ENCODE measurements around the gene NOL3. TPM values are rescaled to one million over a fixed set of nuclear protein-coding genes. Genes with fewer than 3 reads are reported as not detected.

NOL3 gene
- total RNA-seq, 1 experiment from 2014 or later: 8.5 TPM

DNA sequence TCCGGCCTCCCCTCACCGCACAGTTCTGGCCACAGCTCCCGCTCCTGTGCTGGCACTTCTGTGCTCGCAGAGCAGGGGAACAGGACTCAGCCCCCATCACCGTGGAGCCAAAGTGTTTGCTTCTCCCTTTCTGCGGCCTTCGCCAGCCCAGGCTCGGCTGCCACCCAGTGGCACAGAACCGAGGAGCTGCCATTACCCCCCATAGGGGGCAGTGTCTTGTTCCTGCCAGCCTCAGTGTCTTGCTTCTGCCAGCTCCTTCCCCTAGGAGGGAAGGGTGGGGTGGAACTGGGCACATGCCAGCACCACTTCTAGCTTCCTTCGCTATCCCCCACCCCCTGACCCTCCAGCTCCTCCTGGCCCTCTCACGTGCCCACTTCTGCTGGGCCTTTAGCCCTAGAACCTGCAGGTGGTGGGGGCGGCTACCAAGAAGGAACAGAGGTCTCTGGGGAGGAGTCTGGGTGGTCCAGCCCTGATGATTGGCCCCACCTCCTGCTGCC is 27.9 kb downstream of the NOL3 start:
- DNase-seq (ENCODE audit: low spot score) (peak; percentile 53), ATAC-seq (peak; percentile 13)
- ChIA-PET CTCF (interaction anchor here (0.6 to 3.9 kb wide), 42 partner anchors 9 to 270 kb away, joined by 3 to 65 read pairs (median 5); partner anchors contain the start of genes B3GNT9, CES3, EXOC3L1 and FBXL8), POLR2A (interaction anchor here (0.6 to 0.7 kb wide), 3 partner anchors 28 to 229 kb away, joined by 3 to 4 read pairs (median 3); partner anchors contain the start of gene TMEM208)
- Mint-ChIP-seq H3K27ac (peak overlapping the region; percentile 85; the same call in 1 of the 2 replicates), H3K4me1 (peaks cover 13% of the 10 kb centered on the region), H3K36me3 (peaks cover 34% of the 10 kb centered on the region), H3K27me3 (ENCODE audit: low read depth) (no peaks in the 10 kb centered on the region), H3K4me3 (peak overlapping the region; percentile 55), H3K9me3 (no peaks in the 10 kb centered on the region)
- 0 out of 2 replicates have a peak, but pooled peaks have one; percentile 17 for TF ChIP-seq ZNF416 (CRISPR knock-in tag; IDR thresholded peaks at IDR 0.05)
- TF ChIP-seq OVOL2 (CRISPR knock-in tag; IDR thresholded peaks at IDR 0.05; ENCODE audit: borderline replicate concordance): no peak
- TF ChIP-seq FOXP1 (CRISPR knock-in tag; IDR thresholded peaks at IDR 0.05; ENCODE audit: borderline replicate concordance): no peak
- no peak for TF ChIP-seq ZNF396 (CRISPR knock-in tag; IDR thresholded peaks at IDR 0.05; ENCODE audit: borderline replicate concordance)
- TF ChIP-seq, protein P1, sequence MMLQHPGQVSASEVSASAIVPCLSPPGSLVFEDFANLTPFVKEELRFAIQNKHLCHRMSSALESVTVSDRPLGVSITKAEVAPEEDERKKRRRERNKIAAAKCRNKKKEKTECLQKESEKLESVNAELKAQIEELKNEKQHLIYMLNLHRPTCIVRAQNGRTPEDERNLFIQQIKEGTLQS (CRISPR knock-in tag; conservative IDR thresholded peaks at IDR 0.05): no peak

DNA sequence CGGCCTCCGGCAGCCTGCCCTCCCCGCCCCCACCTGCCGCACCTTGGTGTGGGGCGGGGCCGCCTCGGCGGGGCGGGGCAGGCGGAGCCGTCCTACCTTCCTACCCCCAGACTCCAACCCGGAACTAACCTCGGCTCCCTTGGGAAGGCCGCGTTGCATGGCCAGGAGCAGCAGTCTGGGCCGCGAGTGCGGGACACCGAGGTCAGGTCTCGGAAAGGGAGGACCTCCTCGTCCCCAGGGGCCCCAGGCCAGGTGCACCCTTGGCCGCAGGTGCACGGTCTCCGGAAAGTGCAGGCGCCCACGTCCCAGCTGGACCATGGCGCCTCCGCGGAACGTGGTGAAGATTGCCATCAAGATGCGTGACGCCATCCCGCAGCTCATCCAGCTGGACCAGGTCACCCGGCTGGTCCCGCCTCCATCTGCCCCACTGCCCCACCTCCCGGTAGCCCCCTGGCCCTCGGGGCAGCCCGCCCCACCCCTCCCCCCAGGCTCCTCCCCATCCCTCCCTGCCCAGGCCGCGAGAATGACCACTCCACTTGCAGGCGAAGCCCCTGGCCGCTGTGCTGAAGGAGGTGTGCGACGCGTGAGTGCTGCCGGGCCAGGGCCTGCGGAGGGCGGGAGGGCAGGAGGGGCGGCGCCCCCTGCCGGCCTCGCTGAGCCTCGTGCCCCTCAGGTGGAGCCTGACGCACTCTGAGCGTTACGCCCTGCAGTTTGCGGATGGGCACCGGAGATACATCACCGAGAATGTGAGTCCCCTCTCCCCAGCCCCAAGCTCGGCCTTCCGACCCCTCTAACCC is 28.9 kb downstream of the NOL3 start, which contains the start of gene ELMO3:
Gene ELMO3, plus strand, starts transcription at position 121 of the 797 bp plus-strand sequence. Its CDS starts 196 bp downstream, at position 317.
- POLR2A ChIA-PET: interaction anchor here (0.7 to 1.0 kb wide), 2 partner anchors 8 to 28 kb away, joined by 3 to 5 read pairs; partner anchors contain the start of gene TMEM208
- Mint-ChIP-seq H3K9me3 (no peaks in the 10 kb centered on the region), H3K27me3 (ENCODE audit: low read depth) (no peaks in the 10 kb centered on the region), H3K27ac (peak within 1 kb of the TSS; percentile 85; the same call in 1 of the 2 replicates), H3K4me3 (peak within 1 kb of the TSS; percentile 83), H3K36me3 (peaks cover 30% of the 10 kb centered on the region), H3K4me1 (peaks cover 9% of the 10 kb centered on the region)
- peak; percentile 84 for DNase-seq (ENCODE audit: low spot score)
- peak; percentile 78 for ATAC-seq
- CTCF ChIA-PET: interaction anchor here (1.0 to 3.9 kb wide), 26 partner anchors 9 to 266 kb away, joined by 3 to 65 read pairs (median 12); partner anchors contain the start of genes B3GNT9, CES3, EXOC3L1 and FBXL8
- TF ChIP-seq, protein P2, sequence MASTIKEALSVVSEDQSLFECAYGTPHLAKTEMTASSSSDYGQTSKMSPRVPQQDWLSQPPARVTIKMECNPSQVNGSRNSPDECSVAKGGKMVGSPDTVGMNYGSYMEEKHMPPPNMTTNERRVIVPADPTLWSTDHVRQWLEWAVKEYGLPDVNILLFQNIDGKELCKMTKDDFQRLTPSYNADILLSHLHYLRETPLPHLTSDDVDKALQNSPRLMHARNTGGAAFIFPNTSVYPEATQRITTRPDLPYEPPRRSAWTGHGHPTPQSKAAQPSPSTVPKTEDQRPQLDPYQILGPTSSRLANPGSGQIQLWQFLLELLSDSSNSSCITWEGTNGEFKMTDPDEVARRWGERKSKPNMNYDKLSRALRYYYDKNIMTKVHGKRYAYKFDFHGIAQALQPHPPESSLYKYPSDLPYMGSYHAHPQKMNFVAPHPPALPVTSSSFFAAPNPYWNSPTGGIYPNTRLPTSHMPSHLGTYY (CRISPR knock-in tag; IDR thresholded peaks at IDR 0.05): no peak
- no peak for TF ChIP-seq ZNF396 (CRISPR knock-in tag; IDR thresholded peaks at IDR 0.05; ENCODE audit: borderline replicate concordance)
- TF ChIP-seq IRF2 (CRISPR knock-in tag; IDR thresholded peaks at IDR 0.05; ENCODE audit: borderline replicate concordance, low read depth): no peak
- no peak for TF ChIP-seq ETV6 (CRISPR knock-in tag; IDR thresholded peaks at IDR 0.05)
- TF ChIP-seq, protein P3, sequence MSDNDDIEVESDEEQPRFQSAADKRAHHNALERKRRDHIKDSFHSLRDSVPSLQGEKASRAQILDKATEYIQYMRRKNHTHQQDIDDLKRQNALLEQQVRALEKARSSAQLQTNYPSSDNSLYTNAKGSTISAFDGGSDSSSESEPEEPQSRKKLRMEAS (CRISPR knock-in tag; IDR thresholded peaks at IDR 0.05): peak; percentile 85
- no peak for TF ChIP-seq HMGA2 (CRISPR knock-in tag; IDR thresholded peaks at IDR 0.05)
- no peak for TF ChIP-seq ATF1 (CRISPR knock-in tag; IDR thresholded peaks at IDR 0.05)
- TF ChIP-seq EMX1 (CRISPR knock-in tag; IDR thresholded peaks at IDR 0.05): no peak
- 0 out of 2 replicates have a peak, but pooled peaks have one; percentile 68 for TF ChIP-seq TP53 (CRISPR knock-in tag; IDR thresholded peaks at IDR 0.05)
- TF ChIP-seq, protein P4, sequence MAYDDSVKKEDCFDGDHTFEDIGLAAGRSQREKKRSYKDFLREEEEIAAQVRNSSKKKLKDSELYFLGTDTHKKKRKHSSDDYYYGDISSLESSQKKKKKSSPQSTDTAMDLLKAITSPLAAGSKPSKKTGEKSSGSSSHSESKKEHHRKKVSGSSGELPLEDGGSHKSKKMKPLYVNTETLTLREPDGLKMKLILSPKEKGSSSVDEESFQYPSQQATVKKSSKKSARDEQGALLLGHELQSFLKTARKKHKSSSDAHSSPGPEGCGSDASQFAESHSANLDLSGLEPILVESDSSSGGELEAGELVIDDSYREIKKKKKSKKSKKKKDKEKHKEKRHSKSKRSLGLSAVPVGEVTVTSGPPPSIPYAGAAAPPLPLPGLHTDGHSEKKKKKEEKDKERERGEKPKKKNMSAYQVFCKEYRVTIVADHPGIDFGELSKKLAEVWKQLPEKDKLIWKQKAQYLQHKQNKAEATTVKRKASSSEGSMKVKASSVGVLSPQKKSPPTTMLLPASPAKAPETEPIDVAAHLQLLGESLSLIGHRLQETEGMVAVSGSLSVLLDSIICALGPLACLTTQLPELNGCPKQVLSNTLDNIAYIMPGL (CRISPR knock-in tag; IDR thresholded peaks at IDR 0.05): peak; percentile 86
- TF ChIP-seq, protein P5, sequence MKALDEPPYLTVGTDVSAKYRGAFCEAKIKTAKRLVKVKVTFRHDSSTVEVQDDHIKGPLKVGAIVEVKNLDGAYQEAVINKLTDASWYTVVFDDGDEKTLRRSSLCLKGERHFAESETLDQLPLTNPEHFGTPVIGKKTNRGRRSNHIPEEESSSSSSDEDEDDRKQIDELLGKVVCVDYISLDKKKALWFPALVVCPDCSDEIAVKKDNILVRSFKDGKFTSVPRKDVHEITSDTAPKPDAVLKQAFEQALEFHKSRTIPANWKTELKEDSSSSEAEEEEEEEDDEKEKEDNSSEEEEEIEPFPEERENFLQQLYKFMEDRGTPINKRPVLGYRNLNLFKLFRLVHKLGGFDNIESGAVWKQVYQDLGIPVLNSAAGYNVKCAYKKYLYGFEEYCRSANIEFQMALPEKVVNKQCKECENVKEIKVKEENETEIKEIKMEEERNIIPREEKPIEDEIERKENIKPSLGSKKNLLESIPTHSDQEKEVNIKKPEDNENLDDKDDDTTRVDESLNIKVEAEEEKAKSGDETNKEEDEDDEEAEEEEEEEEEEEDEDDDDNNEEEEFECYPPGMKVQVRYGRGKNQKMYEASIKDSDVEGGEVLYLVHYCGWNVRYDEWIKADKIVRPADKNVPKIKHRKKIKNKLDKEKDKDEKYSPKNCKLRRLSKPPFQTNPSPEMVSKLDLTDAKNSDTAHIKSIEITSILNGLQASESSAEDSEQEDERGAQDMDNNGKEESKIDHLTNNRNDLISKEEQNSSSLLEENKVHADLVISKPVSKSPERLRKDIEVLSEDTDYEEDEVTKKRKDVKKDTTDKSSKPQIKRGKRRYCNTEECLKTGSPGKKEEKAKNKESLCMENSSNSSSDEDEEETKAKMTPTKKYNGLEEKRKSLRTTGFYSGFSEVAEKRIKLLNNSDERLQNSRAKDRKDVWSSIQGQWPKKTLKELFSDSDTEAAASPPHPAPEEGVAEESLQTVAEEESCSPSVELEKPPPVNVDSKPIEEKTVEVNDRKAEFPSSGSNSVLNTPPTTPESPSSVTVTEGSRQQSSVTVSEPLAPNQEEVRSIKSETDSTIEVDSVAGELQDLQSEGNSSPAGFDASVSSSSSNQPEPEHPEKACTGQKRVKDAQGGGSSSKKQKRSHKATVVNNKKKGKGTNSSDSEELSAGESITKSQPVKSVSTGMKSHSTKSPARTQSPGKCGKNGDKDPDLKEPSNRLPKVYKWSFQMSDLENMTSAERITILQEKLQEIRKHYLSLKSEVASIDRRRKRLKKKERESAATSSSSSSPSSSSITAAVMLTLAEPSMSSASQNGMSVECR (CRISPR knock-in tag; IDR thresholded peaks at IDR 0.05; ENCODE audit: borderline replicate concordance): peak; percentile 53; the same call in 1 of the 2 replicates
- TF ChIP-seq, protein P6, sequence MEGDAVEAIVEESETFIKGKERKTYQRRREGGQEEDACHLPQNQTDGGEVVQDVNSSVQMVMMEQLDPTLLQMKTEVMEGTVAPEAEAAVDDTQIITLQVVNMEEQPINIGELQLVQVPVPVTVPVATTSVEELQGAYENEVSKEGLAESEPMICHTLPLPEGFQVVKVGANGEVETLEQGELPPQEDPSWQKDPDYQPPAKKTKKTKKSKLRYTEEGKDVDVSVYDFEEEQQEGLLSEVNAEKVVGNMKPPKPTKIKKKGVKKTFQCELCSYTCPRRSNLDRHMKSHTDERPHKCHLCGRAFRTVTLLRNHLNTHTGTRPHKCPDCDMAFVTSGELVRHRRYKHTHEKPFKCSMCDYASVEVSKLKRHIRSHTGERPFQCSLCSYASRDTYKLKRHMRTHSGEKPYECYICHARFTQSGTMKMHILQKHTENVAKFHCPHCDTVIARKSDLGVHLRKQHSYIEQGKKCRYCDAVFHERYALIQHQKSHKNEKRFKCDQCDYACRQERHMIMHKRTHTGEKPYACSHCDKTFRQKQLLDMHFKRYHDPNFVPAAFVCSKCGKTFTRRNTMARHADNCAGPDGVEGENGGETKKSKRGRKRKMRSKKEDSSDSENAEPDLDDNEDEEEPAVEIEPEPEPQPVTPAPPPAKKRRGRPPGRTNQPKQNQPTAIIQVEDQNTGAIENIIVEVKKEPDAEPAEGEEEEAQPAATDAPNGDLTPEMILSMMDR (IDR thresholded peaks at IDR 0.05): peak; percentile 67
- peak; percentile 52; the same call in 1 of the 2 replicates for TF ChIP-seq MYBL2 (CRISPR knock-in tag; IDR thresholded peaks at IDR 0.05)
- peak; percentile 63; the same call in 1 of the 2 replicates for TF ChIP-seq FOXK1 (CRISPR knock-in tag; IDR thresholded peaks at IDR 0.05)
- no peak for TF ChIP-seq GTF2I (CRISPR knock-in tag; conservative IDR thresholded peaks at IDR 0.05)
- no peak; the same call in 1 of the 2 replicates for TF ChIP-seq ZNF138 (CRISPR knock-in tag; conservative IDR thresholded peaks at IDR 0.05)
- TF ChIP-seq, protein P7, sequence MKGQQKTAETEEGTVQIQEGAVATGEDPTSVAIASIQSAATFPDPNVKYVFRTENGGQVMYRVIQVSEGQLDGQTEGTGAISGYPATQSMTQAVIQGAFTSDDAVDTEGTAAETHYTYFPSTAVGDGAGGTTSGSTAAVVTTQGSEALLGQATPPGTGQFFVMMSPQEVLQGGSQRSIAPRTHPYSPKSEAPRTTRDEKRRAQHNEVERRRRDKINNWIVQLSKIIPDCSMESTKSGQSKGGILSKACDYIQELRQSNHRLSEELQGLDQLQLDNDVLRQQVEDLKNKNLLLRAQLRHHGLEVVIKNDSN (CRISPR knock-in tag; IDR thresholded peaks at IDR 0.05): 0 out of 2 replicates have a peak, but pooled peaks have one; percentile 19
- peak; percentile 25; the same call in 1 of the 2 replicates for TF ChIP-seq PRRX2 (CRISPR knock-in tag; IDR thresholded peaks at IDR 0.05)
